Mesothelial cell of epicardium (in vitro differentiated cells): Measurements from ENCODE around the gene ACSF2. TPM values are rescaled to one million over a fixed set of nuclear protein-coding genes. Genes with fewer than 3 reads are reported as not detected.

Source experiments
- DNase-seq, 2 experiments: peaks; one replicate each; pipeline ENCODE4 v3.0.0; 2021; ENCODE audit warnings: low spot score in 2 of 2; ENCODE audit not compliant: unreplicated experiment in 2 of 2
- H3K27ac Mint-ChIP-seq: 2 replicates; pipeline ENCODE4 v1.8.0; 2021; ENCODE audit warnings: mixed read lengths
- H3K27me3 Mint-ChIP-seq: 2 replicates; pipeline ENCODE4 v1.8.0; 2021; ENCODE audit warnings: low read depth, mixed read lengths
- H3K36me3 Mint-ChIP-seq: 2 replicates; pipeline ENCODE4 v1.8.0; 2021; ENCODE audit warnings: mixed read lengths
- H3K4me1 Mint-ChIP-seq: 2 replicates; pipeline ENCODE4 v1.8.0; 2021; ENCODE audit warnings: mixed read lengths
- H3K4me3 Mint-ChIP-seq: 2 replicates; pipeline ENCODE4 v1.8.0; 2021; ENCODE audit warnings: mild to moderate bottlenecking, moderate library complexity, mixed read lengths
- H3K9me3 Mint-ChIP-seq: 2 replicates; pipeline ENCODE4 v1.8.0; 2021; ENCODE audit warnings: mixed read lengths
- total RNA-seq: library from RNA; stranded (reverse); gene quantifications from 3 replicates; pipeline ENCODE4 v1.2.1, GENCODE V29; 2021
- TF ChIP-seq, protein P1 (sequence below): fragments of 200-600 bp; sonication (generic); IDR thresholded peaks from one replicate; pipeline ENCODE4 v1.5.0; 2021; ENCODE audit warnings: antibody characterized with exemption; ENCODE audit not compliant: unreplicated experiment

The ACSF2 gene
- total RNA-seq, 1 donor from 2014 or later, result 113 TPM

DNA sequence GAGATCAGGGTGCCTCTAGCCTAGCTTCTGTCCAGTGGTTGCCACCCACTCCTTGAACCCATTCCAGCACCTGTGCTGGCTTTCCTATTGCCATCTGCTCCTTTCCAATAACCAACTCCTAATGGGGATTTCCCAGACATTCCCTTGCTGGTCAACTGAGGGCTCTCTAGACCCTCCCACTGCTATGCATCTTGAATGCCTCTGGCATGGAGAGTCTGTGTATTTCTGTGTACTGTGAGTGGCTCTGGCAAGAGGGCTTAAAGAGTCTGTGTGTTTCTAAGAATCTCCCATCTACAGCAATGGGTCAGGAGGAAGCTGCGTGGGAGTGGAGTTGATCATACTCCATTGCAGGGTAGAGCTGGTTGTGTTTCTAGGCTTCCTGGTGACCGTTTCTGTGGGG lies 95.5 kb downstream of the ACSF2 start:
- TF ChIP-seq, protein P1, sequence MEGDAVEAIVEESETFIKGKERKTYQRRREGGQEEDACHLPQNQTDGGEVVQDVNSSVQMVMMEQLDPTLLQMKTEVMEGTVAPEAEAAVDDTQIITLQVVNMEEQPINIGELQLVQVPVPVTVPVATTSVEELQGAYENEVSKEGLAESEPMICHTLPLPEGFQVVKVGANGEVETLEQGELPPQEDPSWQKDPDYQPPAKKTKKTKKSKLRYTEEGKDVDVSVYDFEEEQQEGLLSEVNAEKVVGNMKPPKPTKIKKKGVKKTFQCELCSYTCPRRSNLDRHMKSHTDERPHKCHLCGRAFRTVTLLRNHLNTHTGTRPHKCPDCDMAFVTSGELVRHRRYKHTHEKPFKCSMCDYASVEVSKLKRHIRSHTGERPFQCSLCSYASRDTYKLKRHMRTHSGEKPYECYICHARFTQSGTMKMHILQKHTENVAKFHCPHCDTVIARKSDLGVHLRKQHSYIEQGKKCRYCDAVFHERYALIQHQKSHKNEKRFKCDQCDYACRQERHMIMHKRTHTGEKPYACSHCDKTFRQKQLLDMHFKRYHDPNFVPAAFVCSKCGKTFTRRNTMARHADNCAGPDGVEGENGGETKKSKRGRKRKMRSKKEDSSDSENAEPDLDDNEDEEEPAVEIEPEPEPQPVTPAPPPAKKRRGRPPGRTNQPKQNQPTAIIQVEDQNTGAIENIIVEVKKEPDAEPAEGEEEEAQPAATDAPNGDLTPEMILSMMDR, result no peak
- no peak for DNase-seq
- no peak overlapping the region for H3K4me3 Mint-ChIP-seq
- peaks cover 1% of the 10 kb centered on the region for H3K27me3 Mint-ChIP-seq
- H3K27ac Mint-ChIP-seq, result no peak overlapping the region
- no peaks in the 10 kb centered on the region for H3K36me3 Mint-ChIP-seq
- no peaks in the 10 kb centered on the region for H3K4me1 Mint-ChIP-seq
- no peaks in the 10 kb centered on the region for H3K9me3 Mint-ChIP-seq

DNA sequence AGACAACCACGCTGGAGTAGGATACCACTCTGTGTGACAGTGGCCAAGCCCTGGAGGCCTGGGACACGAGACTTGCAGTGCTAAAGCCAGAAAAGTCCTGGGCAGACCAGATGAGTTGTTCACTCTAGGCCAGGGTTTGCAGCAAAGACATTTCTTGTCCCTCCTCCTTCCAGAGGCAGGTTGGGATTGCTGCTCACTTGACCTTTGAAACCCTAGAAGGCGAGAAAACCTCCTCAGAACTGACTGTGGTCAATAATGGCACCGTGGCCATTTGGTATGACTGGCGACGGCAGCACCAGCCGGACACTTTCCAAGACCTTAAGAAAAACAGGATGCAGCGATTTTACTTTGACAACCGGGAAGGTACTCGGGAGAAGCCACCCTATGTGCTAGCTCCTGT lies 96.7 kb downstream of the ACSF2 start:
- Mint-ChIP-seq H3K4me1 (no peaks in the 10 kb centered on the region), H3K4me3 (no peak overlapping the region), H3K9me3 (no peaks in the 10 kb centered on the region), H3K27me3 (no peaks in the 10 kb centered on the region), H3K36me3 (no peaks in the 10 kb centered on the region), H3K27ac (no peak overlapping the region)
- no peak for DNase-seq
- TF ChIP-seq, protein P1, result no peak

DNA sequence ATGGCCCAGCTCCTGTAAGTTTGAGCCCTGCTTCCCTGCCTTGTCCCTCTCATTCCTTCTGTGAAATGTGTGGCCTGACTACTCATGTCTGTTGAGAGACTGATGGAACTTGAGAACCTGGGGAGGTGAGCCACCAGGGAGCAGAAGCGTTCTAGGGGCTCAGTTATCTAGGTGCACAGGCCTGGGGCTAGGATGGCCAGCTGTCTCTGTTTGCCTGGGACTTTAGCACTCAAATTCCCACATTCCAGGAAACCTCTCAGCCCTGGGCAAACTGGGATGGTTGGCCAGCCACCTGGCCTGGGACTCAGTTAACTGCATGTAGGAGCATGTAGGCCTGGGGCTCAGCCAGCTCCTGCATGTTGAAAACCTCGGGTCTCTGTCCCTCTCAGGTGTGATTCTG lies 97.2 kb downstream of the ACSF2 start:
- Mint-ChIP-seq H3K9me3 (no peaks in the 10 kb centered on the region), H3K4me3 (no peak overlapping the region), H3K36me3 (no peaks in the 10 kb centered on the region), H3K4me1 (no peaks in the 10 kb centered on the region), H3K27me3 (no peaks in the 10 kb centered on the region), H3K27ac (no peak overlapping the region)
- no peak for DNase-seq
- TF ChIP-seq, protein P1, result no peak

Other genes starting within 250 kb of the ACSF2 start
- gene COL1A1, start 224.6 kb upstream of the ACSF2 start, total RNA-seq, result 3,780 to 4,004 TPM (median 3,972 TPM) in 3 replicates
- 2.7 to 3.9 TPM (median 3.6 TPM) in 3 replicates for gene TMEM92, start 151.8 kb upstream of the ACSF2 start, total RNA-seq
- gene XYLT2, start 80.1 kb upstream of the ACSF2 start, total RNA-seq, result 32.3 to 35.3 TPM (median 33.3 TPM) in 3 replicates
- 55.0 to 57.5 TPM (median 56.0 TPM) in 3 replicates for gene MRPL27, start 53.0 kb upstream of the ACSF2 start, total RNA-seq
- gene EME1, start 53.0 kb upstream of the ACSF2 start, total RNA-seq, result 7.8 to 11.6 TPM (median 10.3 TPM) in 3 replicates
- 60.7 to 65.1 TPM (median 63.5 TPM) in 3 replicates for gene LRRC59, start 28.7 kb upstream of the ACSF2 start, total RNA-seq
- not detected in 3 replicates for gene CHAD, start 42.7 kb downstream of the ACSF2 start, total RNA-seq
- gene RSAD1, start 52.6 kb downstream of the ACSF2 start, total RNA-seq, result 40.1 to 40.8 TPM (median 40.7 TPM) in 3 replicates
- gene MYCBPAP, start 82.2 kb downstream of the ACSF2 start, total RNA-seq, result 5.1 to 6.5 TPM (median 6.1 TPM) in 3 replicates
- gene EPN3, start 106.5 kb downstream of the ACSF2 start, total RNA-seq, result 14.2 to 15.1 TPM (median 14.7 TPM) in 3 replicates
- 71.3 to 71.7 TPM (median 71.4 TPM) in 3 replicates for gene SPATA20, start 121.0 kb downstream of the ACSF2 start, total RNA-seq
- 26.1 to 29.0 TPM (median 26.9 TPM) in 3 replicates for gene CACNA1G, start 134.5 kb downstream of the ACSF2 start, total RNA-seq
- 0.44 to 1.2 TPM (median 0.93 TPM) in 3 replicates for gene ABCC3, start 208.7 kb downstream of the ACSF2 start, total RNA-seq